Activated CD4-positive, alpha-beta T cell treated with anti-CD3 and anti-CD28 coated beads, Interleukin-2, amount 50 U/mL, for 4 hours (primary cell): ENCODE data around the gene OARD1.

Experiments
- DNase-seq, 2 experiments: peaks; one replicate each; pipeline ENCODE4 v3.0.0-alpha.2; 2020

The OARD1 gene

DNA sequence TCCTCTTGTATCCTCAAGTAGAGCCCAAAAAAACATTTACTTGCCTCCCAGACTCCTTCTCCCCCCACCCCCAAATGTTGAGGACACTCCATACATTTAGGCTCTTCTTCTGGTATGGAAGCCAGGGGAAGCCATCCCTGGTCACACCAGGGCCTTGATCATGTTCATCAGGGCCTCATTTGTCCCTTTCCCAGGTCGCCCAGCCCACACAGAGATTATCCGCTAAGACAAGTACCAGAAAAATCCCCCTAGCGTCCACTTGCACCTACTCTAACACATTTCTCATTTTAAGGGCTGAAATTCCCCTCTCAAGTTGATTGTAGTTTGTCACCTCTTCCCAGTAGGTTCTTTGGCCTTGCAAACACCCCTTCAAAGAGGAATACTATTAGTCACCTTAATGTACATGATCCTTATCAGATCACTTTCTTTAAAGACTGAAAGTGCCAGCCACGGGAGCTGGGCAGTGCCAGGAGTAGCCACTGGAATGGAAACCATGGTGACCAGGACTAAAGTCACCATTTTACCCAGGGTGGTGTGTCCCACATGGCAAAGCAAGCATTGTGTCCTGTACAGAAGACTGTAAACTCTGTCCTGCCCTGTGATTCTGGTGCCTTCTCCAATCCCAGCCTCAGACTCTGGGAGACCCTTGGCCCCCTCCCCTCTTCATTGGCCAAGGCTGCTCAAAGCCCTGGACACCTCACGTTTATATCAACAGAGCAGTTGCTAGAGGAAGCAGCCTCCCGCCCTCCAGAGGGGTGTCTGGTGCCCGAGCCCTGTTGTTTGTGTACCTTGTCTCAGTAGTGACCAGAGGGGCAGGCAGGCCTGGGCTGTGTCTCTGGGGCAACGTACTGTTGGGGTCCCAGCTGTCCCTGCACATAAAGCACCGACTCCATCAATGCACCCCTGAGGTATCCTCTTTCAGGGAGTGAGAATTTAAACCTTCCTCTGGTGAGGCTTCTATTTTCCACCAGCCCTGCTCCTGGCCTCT, 24.1 kb downstream of the OARD1 start:
- no peak for DNase-seq

DNA sequence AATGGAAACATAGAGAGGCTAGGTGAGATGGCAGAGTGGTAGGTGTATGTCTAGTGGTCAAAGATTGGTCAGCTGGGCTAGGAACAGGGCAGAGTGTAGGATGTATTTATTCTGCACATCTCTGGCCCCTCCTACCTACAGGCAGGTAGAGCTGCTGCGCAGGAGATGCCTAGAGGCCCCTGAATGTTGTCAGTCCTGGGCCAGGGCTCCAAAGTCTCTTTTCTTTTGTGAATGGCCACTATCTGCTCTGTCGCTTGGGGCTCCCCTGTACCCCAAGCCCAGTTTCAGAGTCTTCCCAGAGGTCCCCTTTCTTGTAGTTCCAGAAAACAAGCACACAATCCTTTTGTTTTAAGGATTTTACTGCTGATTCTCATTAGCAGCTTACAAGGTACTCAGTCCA, 24.9 kb downstream of the OARD1 start:
- DNase-seq: no peak

DNA sequence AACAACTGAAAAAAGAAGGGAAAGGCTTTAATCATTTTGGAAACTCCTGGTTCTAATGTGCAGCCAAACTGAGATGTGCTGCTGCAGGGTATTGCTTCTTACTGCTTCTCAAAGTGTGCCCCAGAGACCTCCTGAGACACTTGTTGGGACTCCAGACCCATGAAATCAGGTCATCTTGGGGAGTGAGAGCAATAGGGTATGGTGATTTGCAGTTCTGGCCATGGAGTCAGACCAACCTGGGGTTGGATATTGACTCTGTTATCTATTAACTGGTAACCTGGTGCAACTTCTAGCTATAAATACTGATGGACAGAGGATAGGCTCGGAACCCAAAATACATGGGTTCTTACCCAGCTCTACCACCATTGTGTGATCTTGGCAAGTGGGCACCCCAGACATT, 26.1 kb downstream of the OARD1 start:
- DNase-seq: no peak

DNA sequence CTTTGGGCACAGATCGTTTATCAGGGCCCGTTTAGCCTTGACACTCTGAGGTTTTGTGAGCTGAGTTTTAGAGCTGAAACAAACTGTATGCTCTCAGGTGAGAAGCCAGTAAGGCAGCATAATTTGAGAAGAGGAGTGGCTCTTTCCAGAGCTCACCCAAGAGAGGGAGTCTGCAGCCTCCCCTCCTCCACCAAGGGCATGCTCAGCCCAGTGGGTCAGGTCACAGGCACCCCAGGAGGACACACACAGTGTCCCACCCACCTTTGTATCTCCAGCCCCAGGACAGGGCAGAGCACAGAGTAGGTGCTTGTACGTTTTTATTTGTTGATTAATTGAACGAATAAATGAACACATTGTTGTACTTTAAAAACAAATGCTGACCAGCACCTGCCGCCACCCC, 26.5 kb downstream of the OARD1 start:
- DNase-seq: no peak

DNA sequence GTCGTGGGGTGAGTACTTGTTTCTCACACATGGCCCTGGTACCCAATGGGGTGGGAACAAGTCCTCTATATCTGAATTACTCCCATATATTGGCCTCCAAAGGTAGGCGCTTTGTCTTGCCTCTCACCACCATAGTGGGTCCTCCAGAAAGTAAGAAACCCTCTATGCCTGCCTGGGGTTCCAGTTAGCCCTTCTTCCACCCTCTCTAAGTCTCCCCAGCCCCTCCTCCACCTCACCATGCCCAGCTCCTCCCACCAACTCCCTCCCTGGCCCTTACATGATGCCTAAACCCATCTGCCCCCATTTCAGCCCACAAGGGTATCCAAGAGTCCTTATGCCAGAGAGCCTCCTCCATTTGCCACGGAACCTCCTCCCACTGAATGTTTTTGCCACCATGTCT, 29.0 kb downstream of the OARD1 start:
- DNase-seq: no peak

DNA sequence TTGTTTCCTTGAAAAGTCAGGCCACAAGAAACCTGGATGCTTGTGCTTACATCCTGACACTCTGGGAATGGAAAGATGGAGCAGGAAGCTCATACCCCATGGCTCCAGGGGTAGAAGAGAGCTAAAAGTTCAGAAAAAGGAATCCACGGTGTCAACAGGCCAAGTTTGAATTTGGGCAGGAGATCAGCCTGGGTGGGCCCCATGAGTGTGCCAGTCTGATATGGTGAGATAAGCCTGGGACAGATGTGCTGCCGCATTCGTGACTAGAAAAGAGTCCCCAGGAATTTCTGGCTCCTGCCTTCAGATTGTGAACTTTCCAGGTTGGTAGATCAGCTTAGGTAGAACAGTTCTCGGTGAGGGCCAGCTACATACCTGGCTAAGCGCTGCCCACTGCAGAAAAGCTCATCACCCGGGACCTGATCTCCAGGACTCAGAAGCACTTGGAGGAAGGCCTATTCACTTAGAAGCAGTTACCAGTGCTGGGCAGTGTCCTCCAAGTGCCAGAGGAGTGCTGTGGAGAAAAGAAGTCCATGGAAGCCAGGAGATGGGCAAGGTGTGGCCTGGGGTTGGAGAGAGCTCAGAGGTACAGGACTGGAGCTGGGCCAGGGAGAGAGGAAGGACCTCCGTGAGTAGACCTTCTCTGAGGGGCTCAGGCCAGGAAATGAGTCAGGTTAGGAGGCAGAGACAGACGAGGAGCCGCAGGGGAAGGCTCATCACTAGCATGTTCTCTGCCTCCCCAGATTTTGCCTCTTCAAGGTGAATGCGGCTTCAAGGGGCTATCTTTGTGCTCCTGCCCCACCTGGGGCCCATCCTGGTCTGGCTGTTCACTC, 29.7 kb downstream of the OARD1 start, which contains the start of gene TSPO2:
Gene TSPO2 (plus strand): TSS at position 242 of the 830 bp plus-strand sequence. CDS start 519 bp downstream, at position 761.
- no peak for DNase-seq

DNA sequence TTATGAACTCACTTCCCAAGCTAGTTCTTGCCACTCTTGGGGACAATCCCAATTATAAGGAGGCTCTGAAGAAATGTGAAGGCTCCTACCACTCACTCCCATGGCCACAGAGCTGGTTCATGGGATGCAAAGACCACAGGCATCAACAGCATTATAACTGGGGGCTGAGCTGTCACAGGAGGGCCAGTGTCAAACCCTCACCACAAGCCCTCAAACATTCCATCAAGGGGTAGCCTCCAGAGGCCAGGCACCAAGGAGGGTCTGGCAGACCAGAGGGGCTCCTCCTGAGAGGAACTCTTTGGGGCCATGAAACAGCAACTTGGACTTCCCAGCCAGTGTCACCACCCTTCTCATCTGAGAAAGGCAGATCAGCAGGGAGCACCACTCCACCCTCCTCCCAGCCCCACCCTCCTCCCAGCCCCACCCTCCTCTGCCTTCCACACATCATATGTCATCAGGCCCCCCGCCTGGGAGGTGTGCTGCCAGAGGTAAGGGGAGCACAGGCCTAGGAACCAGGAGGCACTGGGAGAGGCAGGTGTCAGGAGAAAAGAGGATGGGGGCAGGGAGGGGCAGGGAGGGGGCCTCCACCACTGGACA, 31.1 kb downstream of the OARD1 start:
- DNase-seq: no peak

DNA sequence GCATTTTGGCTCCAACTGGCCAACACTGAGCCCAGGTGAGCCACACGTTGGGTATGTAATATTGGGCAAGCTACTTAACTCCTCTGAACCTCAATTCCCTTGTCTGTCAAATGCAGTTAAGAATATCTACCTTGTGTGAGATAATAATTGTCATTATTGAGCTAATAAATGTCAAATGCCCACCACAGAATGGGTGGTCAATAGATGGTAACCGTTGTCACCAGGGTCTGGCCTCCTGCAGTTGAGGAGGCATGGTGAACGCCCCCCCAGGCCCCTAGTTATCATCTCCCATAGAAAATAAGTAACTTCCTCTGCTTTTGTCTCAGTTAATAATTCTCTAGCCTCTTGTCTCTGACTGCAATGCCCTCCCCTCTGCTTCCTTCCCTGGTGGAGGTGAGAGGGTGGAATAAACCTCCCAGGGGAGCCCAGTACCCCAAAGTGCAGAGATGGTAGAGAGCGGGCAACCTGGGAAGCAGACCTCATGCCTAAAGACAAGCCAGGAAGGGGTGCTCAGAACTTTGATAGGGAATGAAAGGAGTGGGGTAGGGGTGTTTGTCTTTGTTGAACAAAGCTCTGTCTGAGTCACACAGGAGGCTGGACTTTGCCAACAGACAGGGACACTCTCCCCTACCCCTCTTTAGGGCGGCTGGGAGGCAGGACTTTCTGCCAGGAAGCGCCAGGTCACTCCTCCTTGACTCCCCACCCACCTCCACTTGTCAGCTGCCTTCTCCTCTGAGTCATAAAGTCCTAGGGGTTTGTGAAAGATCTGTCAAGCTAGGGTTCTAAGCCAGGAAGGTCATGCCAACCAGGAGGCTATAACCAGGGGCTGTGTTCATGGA, 31.8 kb downstream of the OARD1 start:
- no peak for DNase-seq

DNA sequence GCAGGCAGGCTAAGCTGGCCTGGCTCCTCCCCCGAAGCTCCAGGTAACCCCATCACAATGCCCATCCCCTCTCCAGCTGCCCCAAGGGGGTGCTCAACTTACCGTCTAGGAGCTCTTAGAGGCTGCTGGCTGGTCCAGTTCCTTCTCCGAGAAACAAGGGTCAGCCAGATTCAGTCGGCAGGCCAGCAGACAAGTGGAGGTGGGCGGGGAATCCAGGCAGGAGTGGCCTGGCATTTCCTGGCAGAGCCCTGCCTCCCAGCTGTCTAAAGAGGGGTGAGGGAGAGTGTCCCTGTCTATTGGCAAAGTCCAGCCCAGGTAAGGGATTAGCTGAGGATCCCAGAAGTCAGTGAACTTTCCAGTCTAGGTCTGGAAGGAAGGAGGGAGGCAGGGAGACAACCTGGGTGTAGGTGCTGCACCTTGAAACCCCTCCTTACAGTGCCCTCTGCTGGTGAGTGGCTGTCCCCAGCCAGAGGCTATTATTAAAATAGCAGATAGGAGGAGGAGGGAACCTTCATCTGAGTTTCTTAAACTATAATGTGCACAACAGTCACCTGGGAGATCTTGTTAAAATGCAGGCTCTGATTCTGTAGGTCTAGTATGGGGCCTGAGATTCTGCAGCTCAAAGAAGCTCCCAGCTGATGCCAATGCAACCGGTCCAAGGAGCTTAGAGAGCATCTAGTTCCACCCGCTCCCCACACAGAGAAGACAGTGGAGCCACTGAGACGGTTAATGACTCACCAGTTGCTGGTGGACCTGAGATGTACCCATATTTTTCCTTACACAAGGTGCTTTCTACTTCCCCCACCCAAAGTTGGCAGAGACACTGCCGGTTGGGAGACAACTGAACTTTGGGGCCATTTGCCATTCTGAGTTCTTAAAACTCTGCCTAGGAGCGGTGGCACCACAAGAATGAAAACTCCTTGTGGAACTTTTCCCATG, 32.8 kb downstream of the OARD1 start, which contains the start of gene UNC5CL:
Gene UNC5CL (minus strand): TSS at position 162 of the 939 bp plus-strand sequence. CDS start 4,147 bp downstream, outside the sequence.
- peak; percentile 41 to 50 for DNase-seq

DNA sequence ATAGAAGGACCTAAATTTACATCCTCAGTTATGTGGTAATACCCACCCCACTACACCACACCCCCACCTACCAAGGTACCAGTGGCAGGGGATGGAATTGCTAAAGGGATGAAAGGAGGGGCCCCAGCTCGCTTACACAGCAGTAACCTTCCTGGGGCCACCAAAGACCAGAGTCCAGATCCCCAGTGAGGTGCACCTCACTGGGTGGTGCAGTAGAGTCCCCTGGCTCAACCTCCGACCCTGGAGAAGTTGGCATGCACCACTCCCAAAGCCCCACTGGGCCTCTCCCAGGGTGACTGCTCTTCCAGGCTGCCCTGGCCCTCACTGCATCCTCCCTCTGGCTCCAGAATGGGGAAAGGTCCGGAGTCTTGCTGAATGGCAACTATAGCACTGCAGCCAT, 34.0 kb downstream of the OARD1 start:
- DNase-seq: no peak

DNA sequence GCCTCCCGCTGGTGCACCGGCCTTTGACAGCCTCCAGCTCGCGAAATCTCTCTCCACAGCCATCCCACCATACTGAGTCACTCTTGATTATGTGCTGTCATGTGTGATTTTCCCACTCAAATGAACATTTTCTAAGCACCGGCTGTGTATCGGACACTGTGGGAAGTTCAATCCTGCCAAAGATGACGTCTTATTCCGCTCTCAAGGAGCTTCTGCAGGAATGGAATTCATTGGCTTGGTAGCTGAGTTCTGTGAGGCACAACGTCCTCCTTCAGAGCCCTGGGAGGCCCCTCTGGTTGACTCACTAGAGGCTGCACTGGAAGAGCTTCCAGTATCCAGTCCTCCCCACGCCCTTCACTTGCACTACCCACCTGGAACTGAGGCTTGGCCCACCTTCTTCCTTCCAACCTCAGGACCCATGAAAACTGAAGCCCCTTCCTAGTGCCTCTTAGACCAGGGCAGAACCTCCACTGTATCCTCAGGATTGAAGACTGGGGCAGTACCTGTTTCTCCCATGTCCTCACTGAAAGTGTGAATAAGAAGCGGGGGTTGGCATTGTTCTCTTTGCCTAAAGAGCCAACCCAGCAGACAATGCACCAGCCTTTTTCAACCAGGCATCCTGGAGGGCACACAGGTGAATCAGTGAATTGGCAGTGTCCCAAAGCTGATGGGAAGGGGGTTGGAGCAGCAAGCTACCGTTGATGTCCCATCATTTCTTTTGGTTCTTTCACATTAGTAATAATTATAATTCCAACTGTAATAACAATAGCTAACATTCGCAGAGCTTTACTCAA, 34.9 kb downstream of the OARD1 start:
- no peak for DNase-seq

DNA sequence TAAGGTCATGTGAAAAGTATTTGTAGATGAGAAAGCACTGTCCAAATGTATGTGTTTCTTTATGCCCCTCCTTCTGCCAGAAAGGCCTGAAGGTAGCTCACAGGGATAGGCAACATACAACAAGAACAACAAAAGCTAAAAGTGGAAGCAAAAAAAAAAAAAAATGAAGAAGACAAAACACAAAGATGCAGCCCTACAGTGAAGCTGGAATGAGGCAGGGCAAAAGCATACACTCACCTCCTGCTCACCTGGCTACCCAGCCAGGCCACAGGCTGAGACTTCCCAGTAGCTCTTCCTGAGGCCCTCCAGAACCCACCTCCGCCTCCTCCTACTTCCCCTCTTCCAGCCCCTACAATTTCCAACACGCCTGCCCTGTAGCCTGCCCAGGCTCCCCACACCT, 35.6 kb downstream of the OARD1 start:
- DNase-seq: no peak

DNA sequence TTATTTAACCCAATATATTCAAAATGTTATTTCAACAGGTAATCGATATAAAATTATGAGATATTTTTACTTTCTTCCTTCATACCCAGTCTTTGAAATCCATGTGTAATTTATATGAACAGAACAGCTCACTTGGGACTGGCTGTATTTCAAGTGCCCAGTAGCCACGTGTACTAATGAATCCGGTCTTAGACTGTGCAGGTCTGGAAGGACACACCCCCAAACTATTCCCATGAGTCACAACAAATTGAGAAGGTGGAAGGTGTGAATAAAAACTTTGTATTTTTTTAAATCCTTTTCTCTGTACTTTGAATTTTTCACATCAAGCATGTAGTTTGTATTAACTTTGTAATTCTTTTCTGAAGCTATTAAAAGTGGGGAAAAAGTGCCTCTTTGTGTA, 36.0 kb downstream of the OARD1 start:
- DNase-seq: no peak

DNA sequence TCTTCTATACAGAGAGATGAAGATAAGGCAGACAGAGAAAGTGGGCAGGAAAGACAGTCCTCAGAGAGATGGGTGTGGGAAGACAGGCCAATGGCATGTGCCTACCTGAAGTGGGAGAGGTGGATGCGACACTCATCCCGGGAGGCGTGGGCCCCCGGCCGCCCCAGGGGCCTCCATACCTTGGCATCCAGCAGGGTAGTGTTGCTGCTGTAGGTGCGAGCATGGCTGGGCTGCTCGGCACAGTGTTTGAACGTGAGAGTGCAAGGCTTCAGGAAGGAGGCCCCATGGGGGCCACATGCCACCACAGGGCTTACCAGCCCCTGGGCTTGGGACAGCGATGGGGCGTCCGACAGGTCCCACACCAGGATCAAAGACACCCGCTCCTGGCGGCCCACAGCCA, 38.4 kb downstream of the OARD1 start:
- DNase-seq: no peak

DNA sequence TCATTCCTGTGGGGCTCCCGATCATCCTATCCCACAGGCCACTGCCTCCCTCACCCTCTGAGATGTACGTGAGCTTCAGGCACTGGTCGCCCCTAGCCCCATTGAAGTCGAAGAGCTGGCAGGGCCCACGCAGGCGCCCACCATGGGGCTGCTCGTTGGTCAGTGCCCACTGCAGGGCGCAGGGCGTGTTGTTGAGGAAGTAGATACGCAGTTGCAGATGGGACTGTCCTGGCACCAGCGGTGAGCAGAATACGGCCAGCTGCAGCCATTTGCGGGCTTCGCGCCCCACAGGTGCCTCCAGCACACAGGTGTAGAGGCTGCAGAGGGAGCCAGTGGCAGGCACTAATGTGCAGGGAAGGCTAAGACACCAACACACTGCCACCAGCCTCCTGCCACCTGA, 39.3 kb downstream of the OARD1 start:
- no peak for DNase-seq

DNA sequence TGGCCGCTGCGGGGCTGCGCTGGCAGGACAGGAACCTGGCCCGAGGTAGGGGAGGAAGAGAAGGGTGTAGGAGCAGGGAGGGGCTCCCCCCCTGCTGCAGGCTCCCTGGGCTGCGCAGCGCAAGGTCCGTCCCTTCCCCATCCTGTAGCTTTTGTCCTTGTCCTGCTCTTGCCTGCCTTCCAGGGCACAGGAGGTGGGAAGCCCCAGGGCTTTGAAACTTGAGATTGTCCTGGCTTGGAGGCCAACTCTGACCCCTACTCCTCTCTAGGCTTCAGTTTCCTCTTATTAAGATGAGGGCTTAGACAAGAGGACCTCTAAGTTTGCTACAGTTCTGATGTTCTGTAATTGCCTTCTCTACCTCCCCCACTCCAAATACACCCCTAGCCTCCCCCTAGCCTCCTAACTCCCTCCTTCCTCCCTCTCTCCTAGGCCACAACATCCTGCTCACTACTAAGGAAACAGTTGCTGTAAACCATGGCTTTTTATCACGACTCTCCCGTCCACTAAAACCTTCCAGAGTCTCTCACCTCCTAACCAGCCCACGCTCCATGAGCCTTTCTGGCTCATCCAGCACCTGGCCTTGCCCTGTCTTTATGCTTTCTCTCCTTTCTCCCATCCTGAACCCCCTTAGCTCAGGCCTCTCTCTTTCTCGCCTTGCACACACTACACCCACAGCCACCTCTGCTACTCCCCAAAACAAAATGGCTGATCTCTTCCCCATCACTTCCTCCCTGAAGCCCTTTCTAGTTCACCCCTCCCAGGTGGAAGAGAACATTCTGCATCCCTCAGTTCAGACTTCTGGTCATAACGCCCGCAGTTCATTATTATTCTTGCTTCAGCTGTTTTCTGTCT, 43.4 kb downstream of the OARD1 start:
- no peak for DNase-seq

DNA sequence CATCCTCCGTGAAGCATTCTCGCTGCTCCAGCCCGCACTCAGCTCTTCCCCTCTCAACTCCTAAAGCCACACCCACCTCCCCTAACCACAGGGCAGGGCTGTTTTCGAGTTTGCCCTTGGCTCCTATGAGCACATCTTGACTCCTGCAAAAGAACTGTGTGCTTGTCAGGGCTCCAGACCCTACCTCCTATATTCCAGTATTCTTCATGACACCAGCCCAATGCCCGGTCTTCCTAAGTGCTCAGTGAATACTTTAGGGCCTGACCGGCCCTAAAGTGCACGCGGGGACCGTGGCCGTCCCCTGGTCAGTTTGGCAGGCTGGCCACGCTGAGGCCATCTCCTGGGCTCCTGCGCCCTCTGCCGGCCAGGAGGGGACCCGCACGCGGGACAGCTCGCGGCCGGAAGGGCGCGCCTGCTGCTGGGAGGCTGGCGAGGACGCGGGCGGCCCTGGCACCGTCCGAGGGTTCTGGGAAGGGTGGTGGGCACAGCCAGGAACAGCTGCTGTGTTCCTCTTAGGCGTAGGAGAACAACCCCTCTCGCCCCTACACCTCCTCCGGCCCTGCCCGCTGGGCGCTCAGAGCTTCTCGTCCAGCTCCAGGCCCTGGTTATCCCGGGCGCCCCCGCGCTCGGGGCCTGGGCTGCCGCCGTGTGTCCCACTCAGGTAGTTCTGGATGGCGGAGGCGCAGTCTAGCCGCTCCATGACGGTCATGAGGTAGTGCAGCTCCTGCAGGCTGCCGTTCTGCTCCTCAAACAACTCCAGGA, 44.2 kb downstream of the OARD1 start:
- DNase-seq: peak; percentile 49 to 59

DNA sequence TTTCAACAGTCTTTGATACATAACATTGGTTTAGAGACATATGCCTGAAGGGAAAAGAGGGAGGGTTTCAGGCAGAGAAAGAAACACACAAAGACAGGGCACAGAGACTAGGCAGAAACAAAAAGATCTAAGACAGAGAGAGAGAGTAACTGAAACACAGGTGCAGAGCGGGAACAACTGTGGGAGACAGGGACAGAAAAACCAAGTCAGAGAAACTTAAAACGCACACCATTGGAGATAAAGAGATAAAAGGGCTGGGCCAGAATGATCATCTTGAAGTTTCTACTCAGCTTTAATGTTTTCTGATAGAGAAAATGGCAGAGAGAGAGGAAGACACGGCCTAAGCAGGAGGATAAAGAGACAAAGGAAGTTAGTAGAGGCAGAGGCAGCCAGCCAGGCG, 44.9 kb downstream of the OARD1 start:
- DNase-seq: no peak
